ENCODE results near the gene SLC17A3. TPM values are rescaled to one million over a fixed set of nuclear protein-coding genes. Genes with fewer than 3 reads are reported as not detected.

SLC17A3 gene
- total and polyA plus RNA-seq, 10 of the 15 experiments (the other 5 are each of a cell fraction or from before 2014, with no cell fraction given): not detected

DNA sequence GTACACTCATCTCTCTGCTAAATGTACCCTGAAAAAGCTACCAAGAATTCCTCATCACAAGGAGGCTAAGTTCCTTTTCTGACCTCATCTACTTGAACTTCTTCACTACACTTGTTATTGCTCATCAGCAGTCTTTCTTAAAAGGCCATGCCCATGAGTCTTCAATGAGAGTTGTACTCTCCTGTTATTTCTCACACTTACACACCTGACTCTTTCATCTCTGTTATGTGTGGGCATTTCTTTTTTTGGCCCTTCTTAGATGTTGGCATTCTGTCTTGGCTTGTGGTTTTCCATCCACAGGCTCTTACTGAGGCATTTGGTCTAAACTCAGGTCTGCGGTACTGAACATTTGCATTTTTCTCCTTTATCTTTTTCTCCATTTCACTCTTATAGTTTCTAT, 31.5 kb downstream of the SLC17A3 start:
- no peak overlapping the region for H2AFZ ChIP-seq (ENCODE audit: control insufficient read depth, low read depth, low read length)
- BruUV-seq (replicated peaks): no TSS peak
- H3K9ac ChIP-seq (ENCODE audit: control insufficient read depth, insufficient read depth, low read length): no peak overlapping the region
- ATAC-seq (no peak), DNase-seq (ENCODE audit: low read depth, low spot score) (peak; percentile 7), FAIRE-seq (no peak)
- in situ Hi-C loops (cut with MboI): no loop called here
- no peak overlapping the region for H3K4me3 ChIP-seq
- peaks cover 0 to 6% of the 10 kb centered on the region in 2 experiments; a peak in 1 of 4 replicates for H3K27me3 ChIP-seq (replicated peaks in 1 of 2; ENCODE audit: control insufficient read depth in 2 of 2, insufficient read depth in 2 of 2, low read length in 1 of 2)
- no peaks in the 10 kb centered on the region for H3K4me1 ChIP-seq (ENCODE audit: control insufficient read depth, insufficient read depth, low read length)
- no peaks in the 10 kb centered on the region for H3K9me3 ChIP-seq (replicated peaks; ENCODE audit: control insufficient read depth, insufficient read depth, low read length)
- ChIA-PET POLR2A (no interaction called here), RAD21 (ENCODE audit: unreplicated experiment) (no interaction called here), SMC1A (ENCODE audit: uncharacterized antibody, unreplicated experiment) (no interaction called here), CTCF (interaction anchor here (0.5 kb wide), 1 partner anchor 147 kb away, joined by 3 read pairs; no protein-coding TSS in a partner anchor)
- no peaks in the 10 kb centered on the region for H3K79me2 ChIP-seq (ENCODE audit: control insufficient read depth, insufficient read depth, low read length)
- H3K36me3 ChIP-seq (ENCODE audit: control insufficient read depth in 2 of 2, insufficient read depth in 2 of 2, low read length in 1 of 2): no peaks in the 10 kb centered on the region
- WGBS (ENCODE audit: insufficient coverage, insufficient replicate concordance, low lambda C conversion rate, missing lambda C conversion rate): 0% methylated on average over 1 of the region's 1 CpG
- no peak overlapping the region for H3K4me2 ChIP-seq (ENCODE audit: control insufficient read depth, insufficient read depth)
- H3K27ac ChIP-seq (ENCODE audit: control insufficient read depth, insufficient read depth): no peak overlapping the region
- intact Hi-C loops (cut with micrococcal nuclease; ENCODE audit: unreplicated experiment): no loop called here
- H4K20me1 ChIP-seq (ENCODE audit: control insufficient read depth, insufficient read depth): no peaks in the 10 kb centered on the region
- TF ChIP-seq SUPT20H (IDR thresholded peaks at IDR 0.05; ENCODE audit: borderline replicate concordance, control insufficient read depth, low read depth, low read length) (no peak), PAX8 (IDR thresholded peaks at IDR 0.05) (no peak), BHLHE40 (IDR thresholded peaks at IDR 0.05; ENCODE audit: borderline replicate concordance in 1 of 2, low read depth in 2 of 2, low read length in 1 of 2) (no peak), YY1 (IDR thresholded peaks at IDR 0.05; ENCODE audit: low read depth, low read length) (no peak), REST (IDR thresholded peaks at IDR 0.05; ENCODE audit: low read depth, low read length) (no peak), JUNB (IDR thresholded peaks at IDR 0.05) (peak; percentile 60), RAD21 (IDR thresholded peaks at IDR 0.05; ENCODE audit: insufficient read depth, low read depth, low read length) (no peak), POLR2A (IDR thresholded peaks at IDR 0.05; ENCODE audit: low read depth, low read length) (no peak), HDAC2 (IDR thresholded peaks at IDR 0.05) (no peak), SIN3A (IDR thresholded peaks at IDR 0.05; ENCODE audit: low read depth, low read length) (no peak), BCL11A (IDR thresholded peaks at IDR 0.05; ENCODE audit: low read depth, low read length) (peak; percentile 28; the same call in 1 of the 2 replicates), ZBED1 (IDR thresholded peaks at IDR 0.05; ENCODE audit: borderline replicate concordance) (peak; percentile 81; the same call in 1 of the 2 replicates), SMARCA5 (IDR thresholded peaks at IDR 0.05) (no peak)
- TF ChIP-seq, protein P1, sequence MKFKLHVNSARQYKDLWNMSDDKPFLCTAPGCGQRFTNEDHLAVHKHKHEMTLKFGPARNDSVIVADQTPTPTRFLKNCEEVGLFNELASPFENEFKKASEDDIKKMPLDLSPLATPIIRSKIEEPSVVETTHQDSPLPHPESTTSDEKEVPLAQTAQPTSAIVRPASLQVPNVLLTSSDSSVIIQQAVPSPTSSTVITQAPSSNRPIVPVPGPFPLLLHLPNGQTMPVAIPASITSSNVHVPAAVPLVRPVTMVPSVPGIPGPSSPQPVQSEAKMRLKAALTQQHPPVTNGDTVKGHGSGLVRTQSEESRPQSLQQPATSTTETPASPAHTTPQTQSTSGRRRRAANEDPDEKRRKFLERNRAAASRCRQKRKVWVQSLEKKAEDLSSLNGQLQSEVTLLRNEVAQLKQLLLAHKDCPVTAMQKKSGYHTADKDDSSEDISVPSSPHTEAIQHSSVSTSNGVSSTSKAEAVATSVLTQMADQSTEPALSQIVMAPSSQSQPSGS (IDR thresholded peaks at IDR 0.05; ENCODE audit: low read length): peak; percentile 71; the same call in 1 of the 2 replicates
- TF ChIP-seq, protein P2, sequence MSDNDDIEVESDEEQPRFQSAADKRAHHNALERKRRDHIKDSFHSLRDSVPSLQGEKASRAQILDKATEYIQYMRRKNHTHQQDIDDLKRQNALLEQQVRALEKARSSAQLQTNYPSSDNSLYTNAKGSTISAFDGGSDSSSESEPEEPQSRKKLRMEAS (IDR thresholded peaks at IDR 0.05; ENCODE audit: low read depth, low read length): no peak
- TF ChIP-seq, protein P3, sequence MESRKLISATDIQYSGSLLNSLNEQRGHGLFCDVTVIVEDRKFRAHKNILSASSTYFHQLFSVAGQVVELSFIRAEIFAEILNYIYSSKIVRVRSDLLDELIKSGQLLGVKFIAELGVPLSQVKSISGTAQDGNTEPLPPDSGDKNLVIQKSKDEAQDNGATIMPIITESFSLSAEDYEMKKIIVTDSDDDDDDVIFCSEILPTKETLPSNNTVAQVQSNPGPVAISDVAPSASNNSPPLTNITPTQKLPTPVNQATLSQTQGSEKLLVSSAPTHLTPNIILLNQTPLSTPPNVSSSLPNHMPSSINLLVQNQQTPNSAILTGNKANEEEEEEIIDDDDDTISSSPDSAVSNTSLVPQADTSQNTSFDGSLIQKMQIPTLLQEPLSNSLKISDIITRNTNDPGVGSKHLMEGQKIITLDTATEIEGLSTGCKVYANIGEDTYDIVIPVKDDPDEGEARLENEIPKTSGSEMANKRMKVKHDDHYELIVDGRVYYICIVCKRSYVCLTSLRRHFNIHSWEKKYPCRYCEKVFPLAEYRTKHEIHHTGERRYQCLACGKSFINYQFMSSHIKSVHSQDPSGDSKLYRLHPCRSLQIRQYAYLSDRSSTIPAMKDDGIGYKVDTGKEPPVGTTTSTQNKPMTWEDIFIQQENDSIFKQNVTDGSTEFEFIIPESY (IDR thresholded peaks at IDR 0.05): no peak
